ENCODE measurements around the gene FOXP4.
A peak's percentile ranks its signal among the peaks of the same experiment; 100 is the strongest.

Gene FOXP4

DNA sequence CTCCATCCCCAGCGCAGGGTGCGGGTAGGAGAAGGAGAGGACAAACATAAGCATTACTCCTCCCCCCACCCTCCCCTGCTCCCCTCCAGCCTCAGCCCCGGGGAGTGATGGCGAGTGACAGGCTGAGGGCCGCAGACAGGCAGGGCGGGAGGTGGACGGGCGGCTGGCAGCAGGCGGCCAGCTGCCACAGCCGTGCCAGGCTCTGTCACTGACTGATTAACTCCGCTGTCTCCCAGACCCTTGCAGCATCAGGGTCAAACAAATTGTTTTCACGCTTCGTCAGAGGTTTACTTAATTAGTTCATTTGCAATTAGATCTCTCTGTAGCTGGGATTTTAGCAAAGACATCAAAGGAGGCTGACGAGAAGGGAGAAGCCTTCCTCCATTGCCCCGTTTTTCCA is 41.9 kb downstream of the FOXP4 start:
- no peak for DNase-seq
- no peak overlapping the region for H3K4me3 ChIP-seq
- no peaks in the 10 kb centered on the region for H3K9me3 ChIP-seq
- no peak overlapping the region for H3K27ac ChIP-seq
- intact Hi-C loops (cut with DNase I; ENCODE audit: low total_unique reads) = no loop called here
- H3K4me1 ChIP-seq = peaks cover 0 to 23% (median 0%) of the 10 kb centered on the region in 4 donors
- peaks cover 10 to 94% (median 56%) of the 10 kb centered on the region in 3 donors for H3K36me3 ChIP-seq
- no peaks in the 10 kb centered on the region for H3K27me3 ChIP-seq
- TF ChIP-seq, protein P1, sequence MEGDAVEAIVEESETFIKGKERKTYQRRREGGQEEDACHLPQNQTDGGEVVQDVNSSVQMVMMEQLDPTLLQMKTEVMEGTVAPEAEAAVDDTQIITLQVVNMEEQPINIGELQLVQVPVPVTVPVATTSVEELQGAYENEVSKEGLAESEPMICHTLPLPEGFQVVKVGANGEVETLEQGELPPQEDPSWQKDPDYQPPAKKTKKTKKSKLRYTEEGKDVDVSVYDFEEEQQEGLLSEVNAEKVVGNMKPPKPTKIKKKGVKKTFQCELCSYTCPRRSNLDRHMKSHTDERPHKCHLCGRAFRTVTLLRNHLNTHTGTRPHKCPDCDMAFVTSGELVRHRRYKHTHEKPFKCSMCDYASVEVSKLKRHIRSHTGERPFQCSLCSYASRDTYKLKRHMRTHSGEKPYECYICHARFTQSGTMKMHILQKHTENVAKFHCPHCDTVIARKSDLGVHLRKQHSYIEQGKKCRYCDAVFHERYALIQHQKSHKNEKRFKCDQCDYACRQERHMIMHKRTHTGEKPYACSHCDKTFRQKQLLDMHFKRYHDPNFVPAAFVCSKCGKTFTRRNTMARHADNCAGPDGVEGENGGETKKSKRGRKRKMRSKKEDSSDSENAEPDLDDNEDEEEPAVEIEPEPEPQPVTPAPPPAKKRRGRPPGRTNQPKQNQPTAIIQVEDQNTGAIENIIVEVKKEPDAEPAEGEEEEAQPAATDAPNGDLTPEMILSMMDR (IDR thresholded peaks at IDR 0.05) = no peak

DNA sequence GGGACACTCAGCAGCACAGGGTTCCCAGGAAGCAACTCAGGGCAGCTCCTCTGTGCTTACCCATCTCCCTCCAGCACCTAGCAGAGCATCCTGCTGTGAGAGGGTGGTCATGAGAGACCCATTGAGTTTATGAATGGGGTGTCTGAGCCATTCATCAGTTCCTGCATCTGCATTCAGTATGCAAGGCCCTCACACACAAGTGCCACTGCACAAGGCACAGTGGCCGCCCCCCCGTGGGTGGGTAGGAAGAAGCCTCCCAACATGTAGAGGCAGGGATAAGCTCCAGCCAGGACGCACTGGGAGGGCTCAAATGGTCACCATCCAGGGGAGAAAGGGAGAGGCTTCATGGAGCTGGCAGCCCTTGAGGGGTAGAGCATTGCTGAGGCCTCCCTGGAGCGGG is 43.0 kb downstream of the FOXP4 start:
- H3K27ac ChIP-seq = no peak overlapping the region
- no peak for DNase-seq
- no peaks in the 10 kb centered on the region for H3K27me3 ChIP-seq
- H3K36me3 ChIP-seq = peaks cover 12 to 92% (median 63%) of the 10 kb centered on the region in 3 donors
- no peak overlapping the region for H3K4me3 ChIP-seq
- H3K9me3 ChIP-seq = no peaks in the 10 kb centered on the region
- intact Hi-C loops (cut with DNase I; ENCODE audit: low total_unique reads) = no loop called here
- TF ChIP-seq, protein P1 (IDR thresholded peaks at IDR 0.05) = no peak
- H3K4me1 ChIP-seq = peaks cover 0 to 14% (median 0%) of the 10 kb centered on the region in 4 donors

DNA sequence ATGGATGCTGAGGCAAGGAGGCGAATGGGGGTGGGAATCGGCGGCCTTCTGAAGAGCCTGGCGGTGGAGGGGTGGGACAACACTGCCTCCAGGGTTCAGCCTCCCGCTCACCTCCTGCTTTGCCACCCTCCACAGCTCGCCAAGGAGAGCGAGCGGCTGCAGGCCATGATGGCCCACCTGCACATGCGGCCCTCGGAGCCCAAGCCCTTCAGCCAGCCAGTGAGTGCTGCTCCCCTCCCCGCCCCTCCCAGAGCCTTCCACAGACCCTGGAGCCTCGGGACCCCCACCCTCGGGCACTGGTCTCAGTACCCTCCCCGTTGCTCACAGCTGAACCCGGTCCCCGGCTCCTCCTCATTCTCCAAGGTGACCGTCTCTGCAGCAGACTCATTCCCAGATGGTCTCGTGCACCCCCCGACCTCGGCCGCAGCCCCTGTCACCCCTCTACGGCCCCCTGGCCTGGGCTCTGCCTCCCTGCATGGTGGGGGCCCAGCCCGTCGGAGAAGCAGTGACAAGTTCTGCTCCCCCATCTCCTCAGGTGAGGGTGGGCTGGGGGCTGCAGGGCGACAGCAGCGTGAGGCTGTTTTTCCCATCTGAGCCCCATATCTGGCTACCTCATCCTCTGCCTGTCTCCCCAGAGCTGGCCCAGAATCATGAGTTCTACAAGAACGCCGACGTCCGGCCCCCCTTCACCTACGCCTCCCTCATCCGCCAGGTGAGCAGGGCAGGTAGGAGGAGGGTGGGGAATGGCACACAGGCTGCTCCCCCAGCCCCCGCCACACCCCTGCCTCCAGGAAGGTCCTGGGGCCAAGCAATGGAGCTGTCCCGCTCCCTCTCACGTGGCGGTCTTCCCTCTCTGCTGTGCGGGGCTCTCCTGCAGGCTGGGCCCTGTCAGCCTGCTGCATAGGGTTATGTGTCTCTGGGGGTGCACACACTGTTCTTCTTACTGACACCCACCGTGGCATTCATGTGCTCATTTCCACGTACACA is 43.7 kb downstream of the FOXP4 start:
- H3K4me1 ChIP-seq = peaks cover 0 to 7% (median 0%) of the 10 kb centered on the region in 4 donors
- TF ChIP-seq, protein P1 (IDR thresholded peaks at IDR 0.05) = no peak
- no peak overlapping the region for H3K4me3 ChIP-seq
- H3K9me3 ChIP-seq = no peaks in the 10 kb centered on the region
- no peaks in the 10 kb centered on the region for H3K27me3 ChIP-seq
- intact Hi-C loops (cut with DNase I; ENCODE audit: low total_unique reads) = loop anchor here (2.0 to 5.0 kb wide), 4 partner anchors 43 to 223 kb away; partner anchors contain the start of gene FOXP4
- H3K27ac ChIP-seq = no peak overlapping the region
- DNase-seq = no peak
- H3K36me3 ChIP-seq = peaks cover 18 to 92% (median 66%) of the 10 kb centered on the region in 3 donors

DNA sequence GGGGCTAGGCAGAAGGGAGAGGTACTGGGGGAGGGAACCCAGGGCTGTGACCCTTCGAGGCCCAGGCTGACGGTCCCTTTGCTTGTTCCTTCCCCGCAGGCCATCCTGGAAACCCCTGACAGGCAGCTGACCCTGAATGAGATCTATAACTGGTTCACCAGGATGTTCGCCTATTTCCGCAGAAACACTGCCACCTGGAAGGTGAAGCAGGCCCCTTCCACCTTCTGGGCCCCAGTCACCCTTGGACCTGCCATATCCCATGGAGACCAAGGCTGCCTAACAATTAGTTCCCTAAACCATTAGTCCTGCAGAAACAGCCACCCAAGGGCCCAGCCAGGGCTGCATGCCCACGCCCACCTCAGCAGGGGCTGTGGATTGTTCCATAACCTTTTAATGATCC is 44.9 kb downstream of the FOXP4 start:
- no peaks in the 10 kb centered on the region for H3K4me1 ChIP-seq
- H3K4me3 ChIP-seq = no peak overlapping the region
- no peak for DNase-seq
- intact Hi-C loops (cut with DNase I; ENCODE audit: low total_unique reads) = loop anchor here (2.0 to 5.0 kb wide), 4 partner anchors 44 to 224 kb away; partner anchors contain the start of gene FOXP4
- H3K27ac ChIP-seq = no peak overlapping the region
- H3K9me3 ChIP-seq = no peaks in the 10 kb centered on the region
- peaks cover 29 to 92% (median 70%) of the 10 kb centered on the region in 3 donors for H3K36me3 ChIP-seq
- H3K27me3 ChIP-seq = no peaks in the 10 kb centered on the region
- TF ChIP-seq, protein P1 (IDR thresholded peaks at IDR 0.05) = no peak

DNA sequence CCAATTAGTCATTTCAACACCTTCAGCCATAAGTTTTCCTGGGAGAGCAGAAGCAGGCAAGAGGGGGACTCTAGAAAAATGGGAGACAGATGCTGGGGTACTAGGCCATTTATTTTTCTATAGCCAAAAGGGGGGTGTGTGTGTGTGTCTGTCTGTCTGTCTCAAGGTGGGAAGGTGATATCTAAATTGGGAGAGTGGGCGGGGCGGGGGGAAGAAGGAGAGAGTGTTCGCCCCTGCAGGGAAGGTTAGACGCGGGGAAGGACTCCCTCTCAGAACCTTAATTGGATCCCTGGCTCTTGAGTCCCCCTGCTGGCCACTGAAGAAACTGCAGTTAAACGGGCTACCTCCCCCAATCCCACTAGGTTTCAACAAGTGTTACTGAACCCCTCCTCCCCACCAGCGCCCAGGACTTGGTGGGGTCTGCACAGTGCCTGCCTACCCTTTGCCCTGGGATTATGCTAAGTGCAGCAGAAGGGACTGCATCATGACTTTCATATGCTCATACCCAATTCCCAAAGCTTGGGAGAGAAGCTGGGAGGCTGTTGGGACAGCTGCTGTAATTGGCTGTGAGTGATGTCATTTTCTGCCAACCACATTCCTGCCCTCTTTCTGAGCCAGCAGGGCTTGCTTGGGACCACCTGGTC is 45.8 kb downstream of the FOXP4 start:
- Histone ChIP-seq H3K27me3 (no peaks in the 10 kb centered on the region), H3K4me1 (no peaks in the 10 kb centered on the region), H3K4me3 (no peak overlapping the region), H3K9me3 (no peaks in the 10 kb centered on the region), H3K27ac (no peak overlapping the region), H3K36me3 (peaks cover 37 to 92% (median 70%) of the 10 kb centered on the region in 3 donors)
- DNase-seq = peak; percentile 72 to 88
- TF ChIP-seq, protein P1 (IDR thresholded peaks at IDR 0.05) = peak; percentile 90 to 96
- intact Hi-C loops (cut with DNase I; ENCODE audit: low total_unique reads) = loop anchor here (2.0 to 5.0 kb wide), 4 partner anchors 45 to 225 kb away; partner anchors contain the start of gene FOXP4
